Measurements from ENCODE around the gene STXBP6. TPM values are rescaled to one million over a fixed set of nuclear protein-coding genes. Genes with fewer than 3 reads are reported as not detected.
A peak's percentile ranks its signal among the peaks of the same experiment; 100 is the strongest.

STXBP6 gene
- total RNA-seq, 1 donor from 2014 or later, result 27.4 TPM

- peak overlapping the region; percentile 30 for H3K4me3 ChIP-seq
These were observed 40.1 kb downstream of the STXBP6 start for GRCh38 chr14:25009891-25010290.

GRCh38 chr14:25007832-25008231 is 42.1 kb downstream of the STXBP6 start:
- Histone ChIP-seq H3K27ac (peak overlapping the region; percentile 47), H3K36me3 (no peaks in the 10 kb centered on the region), H3K27me3 (no peaks in the 10 kb centered on the region), H3K4me1 (peaks cover 8% of the 10 kb centered on the region), H3K4me3 (no peak overlapping the region), H3K9me3 (no peaks in the 10 kb centered on the region)
- intact Hi-C loops (cut with DNase I), result no loop called here
- no peak for ATAC-seq
- no peak for TF ChIP-seq CTCF (IDR thresholded peaks at IDR 0.05)
- no peak for DNase-seq

More at GRCh38 chr14:25009891-25010290, 40.1 kb downstream of the STXBP6 start:
- H3K27ac ChIP-seq, result peak overlapping the region; percentile 58
- H3K9me3 ChIP-seq, result no peaks in the 10 kb centered on the region
- intact Hi-C loops (cut with DNase I), result no loop called here
- H3K36me3 ChIP-seq, result no peaks in the 10 kb centered on the region
- peaks cover 8% of the 10 kb centered on the region for H3K4me1 ChIP-seq
- ATAC-seq, result peak; percentile 58
- no peaks in the 10 kb centered on the region for H3K27me3 ChIP-seq
- DNase-seq, result no peak
- TF ChIP-seq CTCF (IDR thresholded peaks at IDR 0.05), result no peak

GRCh38 chr14:25006961-25007795 is 42.8 kb downstream of the STXBP6 start:
- Histone ChIP-seq H3K9me3 (no peaks in the 10 kb centered on the region), H3K4me1 (peaks cover 8% of the 10 kb centered on the region), H3K4me3 (no peak overlapping the region), H3K27ac (peak overlapping the region; percentile 47), H3K27me3 (no peaks in the 10 kb centered on the region), H3K36me3 (no peaks in the 10 kb centered on the region)
- intact Hi-C loops (cut with DNase I), result no loop called here
- no peak for DNase-seq
- TF ChIP-seq CTCF (IDR thresholded peaks at IDR 0.05), result no peak
- ATAC-seq, result peak; percentile 84

- no peak overlapping the region for H3K4me3 ChIP-seq
- H3K4me1 ChIP-seq, result peaks cover 12% of the 10 kb centered on the region
- intact Hi-C loops (cut with DNase I), result no loop called here
- no peak overlapping the region for H3K27ac ChIP-seq
- H3K27me3 ChIP-seq, result no peaks in the 10 kb centered on the region
- H3K36me3 ChIP-seq, result no peaks in the 10 kb centered on the region
- no peak for TF ChIP-seq CTCF (IDR thresholded peaks at IDR 0.05)
- H3K9me3 ChIP-seq, result no peaks in the 10 kb centered on the region
- no peak for DNase-seq
- no peak for ATAC-seq
These were observed 43.9 kb downstream of the STXBP6 start for GRCh38 chr14:25006031-25006430.

GRCh38 chr14:25004389-25004809 is 45.5 kb downstream of the STXBP6 start:
- ATAC-seq (no peak), DNase-seq (no peak)
- no peaks in the 10 kb centered on the region for H3K9me3 ChIP-seq
- no peak overlapping the region for H3K27ac ChIP-seq
- peaks cover 14% of the 10 kb centered on the region for H3K4me1 ChIP-seq
- no peaks in the 10 kb centered on the region for H3K27me3 ChIP-seq
- intact Hi-C loops (cut with DNase I), result no loop called here
- no peak for TF ChIP-seq CTCF (IDR thresholded peaks at IDR 0.05)
- H3K36me3 ChIP-seq, result no peaks in the 10 kb centered on the region
- no peak overlapping the region for H3K4me3 ChIP-seq
